ENCODE measurements around the gene ENTHD1.

DNA sequence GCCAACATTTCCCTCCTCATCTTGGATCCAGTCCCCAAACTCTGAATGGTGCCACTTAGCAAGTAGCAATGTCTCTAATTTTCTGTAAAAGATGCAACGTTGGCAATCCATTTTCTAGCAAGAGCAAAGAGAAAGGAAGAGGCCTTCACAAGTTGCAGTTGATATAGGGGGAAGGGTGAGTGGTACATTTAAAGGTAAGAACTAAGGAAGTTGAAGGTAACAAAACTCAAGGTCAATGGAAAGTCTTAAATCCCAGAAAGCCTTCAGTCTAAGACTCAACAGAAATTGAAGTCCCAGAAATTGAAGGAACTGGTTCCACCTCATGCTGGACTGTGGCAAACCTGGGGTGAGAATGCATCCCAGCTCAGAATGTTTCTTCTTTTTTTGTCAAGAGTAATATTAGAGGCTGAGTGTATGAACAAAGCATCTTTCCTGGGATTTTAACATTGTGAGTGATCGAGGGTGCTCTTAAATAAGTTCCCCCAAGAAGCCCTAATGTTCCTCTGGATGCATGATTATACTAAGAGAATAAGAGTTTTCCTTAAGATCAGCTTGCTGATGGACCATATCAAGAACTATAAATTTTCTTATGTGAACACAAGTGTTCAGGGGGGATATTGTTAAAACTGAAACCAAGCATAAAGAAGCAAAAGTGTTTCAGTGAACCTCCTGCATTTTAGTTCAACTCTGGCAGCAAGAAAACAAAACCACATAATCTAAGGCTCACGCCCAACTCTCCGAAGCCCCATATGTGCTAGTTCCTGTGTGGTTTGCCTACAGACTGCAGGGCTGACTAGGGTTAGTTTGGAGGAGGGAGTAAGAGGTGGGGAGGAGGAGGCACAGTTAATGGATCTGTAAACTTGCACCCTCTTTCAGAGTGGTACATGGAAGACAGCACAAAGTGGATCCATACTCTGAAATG lies 7.0 kb upstream of the ENTHD1 start, which contains the start of gene GRAP2:
- no peak for TF ChIP-seq GATA2 (IDR thresholded peaks at IDR 0.05; ENCODE audit: low read depth, low read length)
- no peak for TF ChIP-seq GATA3 (IDR thresholded peaks at IDR 0.05; ENCODE audit: low read depth, low read length)
